ENCODE data around the gene PARP14.

DNA sequence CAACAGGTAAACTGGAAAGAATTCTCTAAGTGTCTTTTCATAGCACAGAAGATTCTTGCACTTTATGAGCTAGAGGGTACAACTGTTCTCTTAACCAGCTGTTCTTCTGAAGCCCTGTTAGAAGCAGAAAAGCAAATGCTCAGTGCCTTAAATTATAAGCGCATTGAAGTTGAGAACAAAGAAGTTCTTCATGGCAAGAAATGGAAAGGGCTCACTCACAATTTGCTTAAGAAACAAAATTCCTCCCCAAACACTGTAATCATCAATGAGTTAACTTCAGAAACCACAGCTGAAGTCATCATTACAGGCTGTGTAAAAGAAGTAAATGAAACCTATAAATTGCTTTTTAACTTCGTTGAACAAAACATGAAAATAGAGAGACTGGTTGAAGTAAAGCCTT is 19.6 kb downstream of the PARP14 start:
- TF ChIP-seq, protein P1, sequence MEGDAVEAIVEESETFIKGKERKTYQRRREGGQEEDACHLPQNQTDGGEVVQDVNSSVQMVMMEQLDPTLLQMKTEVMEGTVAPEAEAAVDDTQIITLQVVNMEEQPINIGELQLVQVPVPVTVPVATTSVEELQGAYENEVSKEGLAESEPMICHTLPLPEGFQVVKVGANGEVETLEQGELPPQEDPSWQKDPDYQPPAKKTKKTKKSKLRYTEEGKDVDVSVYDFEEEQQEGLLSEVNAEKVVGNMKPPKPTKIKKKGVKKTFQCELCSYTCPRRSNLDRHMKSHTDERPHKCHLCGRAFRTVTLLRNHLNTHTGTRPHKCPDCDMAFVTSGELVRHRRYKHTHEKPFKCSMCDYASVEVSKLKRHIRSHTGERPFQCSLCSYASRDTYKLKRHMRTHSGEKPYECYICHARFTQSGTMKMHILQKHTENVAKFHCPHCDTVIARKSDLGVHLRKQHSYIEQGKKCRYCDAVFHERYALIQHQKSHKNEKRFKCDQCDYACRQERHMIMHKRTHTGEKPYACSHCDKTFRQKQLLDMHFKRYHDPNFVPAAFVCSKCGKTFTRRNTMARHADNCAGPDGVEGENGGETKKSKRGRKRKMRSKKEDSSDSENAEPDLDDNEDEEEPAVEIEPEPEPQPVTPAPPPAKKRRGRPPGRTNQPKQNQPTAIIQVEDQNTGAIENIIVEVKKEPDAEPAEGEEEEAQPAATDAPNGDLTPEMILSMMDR (IDR thresholded peaks at IDR 0.05): no peak
- TF ChIP-seq POLR2A (IDR thresholded peaks at IDR 0.05): no peak
- TF ChIP-seq POLR2AphosphoS5 (IDR thresholded peaks at IDR 0.05): no peak

Measured in stomach (tissue), 4 donors.